ENCODE measurements around the gene ZNF747.

- TF ChIP-seq CTCF (IDR thresholded peaks at IDR 0.05 in 2 of 3, conservative IDR thresholded peaks at IDR 0.05 in 1 of 3; ENCODE audit: control insufficient read depth in 2 of 3, extremely low read depth in 1 of 3, insufficient read depth in 1 of 3, low read depth in 3 of 3, low read length in 3 of 3) (no peak), JUND (IDR thresholded peaks at IDR 0.05; ENCODE audit: low read depth, low read length) (no peak), ZSCAN29 (IDR thresholded peaks at IDR 0.05) (no peak), NRF1 (conservative IDR thresholded peaks at IDR 0.05; ENCODE audit: low read depth, low read length) (no peak), POLR2AphosphoS5 (IDR thresholded peaks at IDR 0.05; ENCODE audit: low read length) (no peak), RFX5 (IDR thresholded peaks at IDR 0.05; ENCODE audit: low read depth, low read length) (no peak), SUPT20H (IDR thresholded peaks at IDR 0.05; ENCODE audit: borderline replicate concordance, control insufficient read depth, low read depth, low read length) (no peak), PAX8 (IDR thresholded peaks at IDR 0.05) (no peak), SKIL (IDR thresholded peaks at IDR 0.05; ENCODE audit: low read depth, poor library complexity, severe bottlenecking) (no peak), EZH2 (IDR thresholded peaks at IDR 0.05; ENCODE audit: borderline replicate concordance, control insufficient read depth, low read depth, low read length) (no peak), SP1 (IDR thresholded peaks at IDR 0.05; ENCODE audit: low read depth, low read length) (no peak), MYC (IDR thresholded peaks at IDR 0.05; ENCODE audit: insufficient read depth, insufficient read length, insufficient replicate concordance, low read length, severe bottlenecking) (no peak), ZBTB11 (CRISPR knock-in tag; IDR thresholded peaks at IDR 0.05) (no peak), CBFB (IDR thresholded peaks at IDR 0.05; ENCODE audit: low read depth) (no peak)
Measured at GRCh38 chr16:30510376-30510938, 24.2 kb downstream of the ZNF747 start.
